RWPE2 (cell line): ENCODE data around the gene DPYSL4.

Experiments used
- ATAC-seq: fragments of 200-7000 bp; cut with Tn5 transposase; 3 replicates; pipeline ENCODE4 v1.9.1; 2021; ENCODE audit warnings: low read depth
- DNase-seq: peaks from one replicate; pipeline ENCODE4 v3.0.0-alpha.2; 2020; ENCODE audit warnings: low spot score
- H3K27ac ChIP-seq: fragments of 450-650 bp; 2 replicates; pipeline ENCODE4 v1.5.1; 2017; ENCODE audit warnings: mild to moderate bottlenecking; ENCODE audit not compliant: poor library complexity, severe bottlenecking
- H3K27me3 ChIP-seq: fragments of 250-450 bp; sonication (Bioruptor Pico); 2 replicates; pipeline ENCODE4 v1.5.1; 2021; ENCODE audit warnings: mild to moderate bottlenecking, moderate library complexity; ENCODE audit not compliant: insufficient read depth, poor library complexity, severe bottlenecking
- H3K36me3 ChIP-seq: fragments of 250-450 bp; sonication (Bioruptor Pico); 2 replicates; pipeline ENCODE4 v1.5.1; 2020; ENCODE audit warnings: low read depth, mild to moderate bottlenecking, moderate library complexity
- H3K4me1 ChIP-seq: fragments of 250-450 bp; sonication (Bioruptor Pico); 2 replicates; pipeline ENCODE4 v1.5.1; 2021; ENCODE audit warnings: mild to moderate bottlenecking, moderate library complexity; ENCODE audit not compliant: insufficient read depth, poor library complexity, severe bottlenecking
- H3K4me3 ChIP-seq: fragments of 250-450 bp; sonication (Bioruptor Pico); 2 replicates; pipeline ENCODE4 v1.5.1; 2021; ENCODE audit warnings: mild to moderate bottlenecking, moderate library complexity; ENCODE audit not compliant: severe bottlenecking
- H3K9me3 ChIP-seq: fragments of 250-450 bp; sonication (Bioruptor Pico); 2 replicates; pipeline ENCODE4 v1.5.1; 2021; ENCODE audit warnings: mild to moderate bottlenecking, moderate library complexity; ENCODE audit not compliant: severe bottlenecking
- TF ChIP-seq, protein P1 (sequence below): fragments of 450-650 bp; IDR thresholded peaks from one replicate; pipeline ENCODE4 v1.5.1; 2017; ENCODE audit warnings: mild to moderate bottlenecking, moderate library complexity; ENCODE audit not compliant: poor library complexity, severe bottlenecking

Gene DPYSL4

DNA sequence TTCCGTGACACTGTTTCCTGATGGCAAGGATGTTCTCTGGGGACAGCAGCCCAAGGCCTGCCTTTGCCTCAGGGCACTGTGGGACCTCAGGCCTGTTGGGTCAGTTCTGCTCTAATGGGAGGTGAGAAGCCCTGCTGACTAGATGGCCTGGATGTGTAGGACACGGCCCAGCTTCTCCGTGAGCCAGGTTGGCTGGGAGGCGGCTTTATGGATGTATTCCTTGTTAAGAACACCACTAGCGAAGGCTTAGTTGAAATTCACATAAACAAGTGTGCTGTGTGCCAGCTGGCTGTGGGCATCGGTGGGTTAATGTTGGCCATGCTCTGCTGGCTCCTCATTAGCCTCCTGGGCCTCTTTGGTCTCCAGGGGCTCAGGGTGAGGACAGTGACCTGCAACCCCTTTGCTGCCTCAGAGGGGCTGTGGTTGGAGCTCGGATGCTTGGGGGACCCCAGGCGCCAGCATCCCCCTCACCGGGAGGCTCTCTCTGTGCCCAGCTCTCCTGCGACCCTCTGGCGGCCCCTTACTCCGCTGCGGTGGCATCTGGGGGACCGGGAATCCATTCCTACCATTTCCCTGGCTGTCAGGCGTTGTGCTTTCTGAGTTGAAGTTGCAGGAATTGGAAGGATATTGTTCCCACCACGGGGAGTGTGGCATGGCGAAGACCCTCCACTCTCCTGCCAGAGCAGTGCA lies 22.8 kb upstream of the DPYSL4 start:
- no peak overlapping the region for H3K27ac ChIP-seq
- DNase-seq (no peak), ATAC-seq (no peak)
- no peaks in the 10 kb centered on the region for H3K4me1 ChIP-seq
- TF ChIP-seq, protein P1, sequence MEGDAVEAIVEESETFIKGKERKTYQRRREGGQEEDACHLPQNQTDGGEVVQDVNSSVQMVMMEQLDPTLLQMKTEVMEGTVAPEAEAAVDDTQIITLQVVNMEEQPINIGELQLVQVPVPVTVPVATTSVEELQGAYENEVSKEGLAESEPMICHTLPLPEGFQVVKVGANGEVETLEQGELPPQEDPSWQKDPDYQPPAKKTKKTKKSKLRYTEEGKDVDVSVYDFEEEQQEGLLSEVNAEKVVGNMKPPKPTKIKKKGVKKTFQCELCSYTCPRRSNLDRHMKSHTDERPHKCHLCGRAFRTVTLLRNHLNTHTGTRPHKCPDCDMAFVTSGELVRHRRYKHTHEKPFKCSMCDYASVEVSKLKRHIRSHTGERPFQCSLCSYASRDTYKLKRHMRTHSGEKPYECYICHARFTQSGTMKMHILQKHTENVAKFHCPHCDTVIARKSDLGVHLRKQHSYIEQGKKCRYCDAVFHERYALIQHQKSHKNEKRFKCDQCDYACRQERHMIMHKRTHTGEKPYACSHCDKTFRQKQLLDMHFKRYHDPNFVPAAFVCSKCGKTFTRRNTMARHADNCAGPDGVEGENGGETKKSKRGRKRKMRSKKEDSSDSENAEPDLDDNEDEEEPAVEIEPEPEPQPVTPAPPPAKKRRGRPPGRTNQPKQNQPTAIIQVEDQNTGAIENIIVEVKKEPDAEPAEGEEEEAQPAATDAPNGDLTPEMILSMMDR, result no peak
- no peak overlapping the region for H3K4me3 ChIP-seq
- no peaks in the 10 kb centered on the region for H3K27me3 ChIP-seq
- H3K9me3 ChIP-seq, result no peaks in the 10 kb centered on the region
- H3K36me3 ChIP-seq, result no peaks in the 10 kb centered on the region

DNA sequence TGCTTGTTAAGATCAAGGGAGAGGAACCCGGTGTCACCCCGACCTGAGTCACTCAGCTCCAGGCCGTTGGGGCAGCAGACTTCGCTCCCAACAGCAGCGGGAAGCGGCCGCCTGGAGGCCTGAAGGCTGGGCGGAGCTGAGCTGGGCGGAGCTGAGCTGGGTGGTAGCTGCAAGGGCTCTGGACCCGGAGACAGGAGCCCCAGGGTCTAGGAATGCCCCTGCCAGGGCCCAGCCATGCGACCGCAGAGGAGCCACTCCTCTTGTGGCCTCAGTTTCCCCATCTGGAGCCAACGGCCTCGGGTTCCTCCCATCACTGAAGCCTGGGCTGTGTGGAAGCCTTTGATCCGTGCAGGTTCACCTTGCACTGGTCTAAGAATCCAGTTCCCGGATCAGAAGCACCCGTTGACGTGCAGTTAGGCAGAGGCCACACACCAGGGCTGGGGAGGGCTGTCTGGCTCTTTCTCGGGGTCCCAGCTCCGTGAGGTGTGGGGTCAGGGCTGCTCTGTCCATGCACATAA lies 21.9 kb upstream of the DPYSL4 start:
- DNase-seq (no peak), ATAC-seq (no peak)
- no peak overlapping the region for H3K4me3 ChIP-seq
- H3K27ac ChIP-seq, result no peak overlapping the region
- TF ChIP-seq, protein P1, result no peak
- no peaks in the 10 kb centered on the region for H3K4me1 ChIP-seq
- H3K36me3 ChIP-seq, result no peaks in the 10 kb centered on the region
- no peaks in the 10 kb centered on the region for H3K9me3 ChIP-seq
- H3K27me3 ChIP-seq, result no peaks in the 10 kb centered on the region

DNA sequence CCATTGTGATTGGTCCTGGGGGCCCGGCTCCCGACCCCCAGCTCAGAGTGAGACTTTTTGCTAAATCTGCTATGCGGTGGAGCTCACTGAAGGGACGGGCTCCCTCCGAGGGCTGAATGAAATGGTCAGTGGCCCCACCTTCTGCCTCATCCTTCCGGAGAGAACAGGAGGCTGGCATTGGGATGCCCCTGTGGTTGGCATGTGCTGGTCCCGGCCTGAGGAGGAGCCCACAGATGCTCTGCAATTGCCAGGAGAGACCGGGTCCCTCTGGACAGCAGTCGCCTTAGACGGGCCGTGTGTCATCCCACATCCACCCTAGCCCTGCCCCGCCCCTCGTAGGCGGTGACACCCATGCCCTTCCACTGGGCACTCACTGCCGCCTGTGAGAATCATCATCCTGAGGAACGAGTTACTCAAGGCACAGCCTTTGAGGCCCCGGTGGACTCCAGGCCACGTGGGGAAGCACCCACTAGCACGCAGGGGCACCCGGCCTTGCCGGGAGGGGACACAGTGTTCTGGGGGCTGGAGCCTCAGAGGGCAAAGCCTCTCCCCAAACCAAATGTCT lies 21.2 kb upstream of the DPYSL4 start:
- ATAC-seq, result no peak
- H3K4me3 ChIP-seq, result no peak overlapping the region
- H3K9me3 ChIP-seq, result no peaks in the 10 kb centered on the region
- no peaks in the 10 kb centered on the region for H3K36me3 ChIP-seq
- no peak overlapping the region for H3K27ac ChIP-seq
- TF ChIP-seq, protein P1, result no peak
- no peaks in the 10 kb centered on the region for H3K4me1 ChIP-seq
- no peak for DNase-seq
- no peaks in the 10 kb centered on the region for H3K27me3 ChIP-seq

GRCh38 chr10:132166216-132166950 lies 20.4 kb upstream of the DPYSL4 start:
- Histone ChIP-seq H3K4me1 (no peaks in the 10 kb centered on the region), H3K36me3 (no peaks in the 10 kb centered on the region), H3K27me3 (no peaks in the 10 kb centered on the region), H3K4me3 (no peak overlapping the region), H3K27ac (no peak overlapping the region), H3K9me3 (no peaks in the 10 kb centered on the region)
- TF ChIP-seq, protein P1, result no peak
- DNase-seq (no peak), ATAC-seq (no peak)
